HepG2 (cell line): Measurements from ENCODE around the gene AGBL3. TPM values are rescaled to one million over a fixed set of nuclear protein-coding genes. Genes with fewer than 3 reads are reported as not detected.

Source experiments
- ATAC-seq: fragments of 200-7000 bp; cut with Tn5 transposase; 3 replicates; pipeline ENCODE4 v1.9.1; 2020; ENCODE audit warnings: mild to moderate bottlenecking, moderate library complexity
- BruUV-seq: library from RNA; stranded (reverse); fragments of 400-500 nt; replicated peaks from 2 replicates; lab custom pipeline; 2021; lab: Mats Ljungman, UMichigan
- CTCF ChIA-PET: fragments of 300-600 bp; formaldehyde crosslinking; extraction: SDS; loops from one replicate; lab custom pipeline; 2021; ENCODE audit warnings: low total read pairs, inconsistent platforms, low intra/inter-chr PET ratio; lab: Yijun Ruan, JAX
- POLR2A ChIA-PET: fragments of 350-600 bp; sonication (Branson Sonifier 250); formaldehyde crosslinking; loops from one replicate; lab custom pipeline; 2020; ENCODE audit warnings: antibody characterized with exemption, inconsistent platforms; lab: Yijun Ruan, JAX
- DNase-seq: peaks from one replicate; pipeline ENCODE4 v3.0.0-alpha.2; 2015; ENCODE audit warnings: low spot score
- FAIRE-seq: peaks from 3 replicates; lab custom pipeline; 2011; peaks lifted over from hg19 to GRCh38; lab: Jason Lieb, UNC
- H2AFZ ChIP-seq: one replicate; pipeline ENCODE4 v1.6.1; 2011; ENCODE audit warnings: low read length, inconsistent platforms
- H3K27ac ChIP-seq: fragments of 300-600 bp; 3 replicates; pipeline ENCODE4 v1.8.0; 2011; ENCODE audit warnings: mixed run types, mild to moderate bottlenecking, mixed read lengths, low read length, inconsistent platforms; ENCODE audit not compliant: insufficient read depth; ENCODE audit errors: extremely low read length
- H3K27me3 ChIP-seq, 2 experiments: fragments of 200-600 bp in 1 of 2; 2 replicates in 1 of 2; 3 replicates in 1 of 2; pipeline versions ENCODE4 v1.6.0 to v1.8.0; 2011; ENCODE audit warnings: low read length in 2 of 2, mild to moderate bottlenecking in 2 of 2, moderate library complexity in 2 of 2, inconsistent platforms in 1 of 2; ENCODE audit not compliant: insufficient read depth in 2 of 2, control insufficient read depth in 1 of 2
- H3K36me3 ChIP-seq, 2 experiments: fragments of 200-600 bp in 1 of 2; replicated peaks in 1 of 2; 2 replicates in 1 of 2; 3 replicates in 1 of 2; pipeline versions ENCODE4 v1.5.1 to v1.8.0; 2011; ENCODE audit warnings: low read length in 2 of 2, inconsistent platforms in 1 of 2; ENCODE audit not compliant: insufficient read depth in 2 of 2, control insufficient read depth in 1 of 2
- H3K4me1 ChIP-seq: 2 replicates; pipeline ENCODE4 v1.5.1; 2012; ENCODE audit warnings: low read length, inconsistent platforms; ENCODE audit not compliant: insufficient read depth
- H3K4me2 ChIP-seq: 2 replicates; pipeline ENCODE4 v1.6.0; 2011; ENCODE audit warnings: low read depth, low read length, inconsistent platforms
- H3K4me3 ChIP-seq, 3 experiments: fragments of 200-600 bp in 1 of 3; sonication (generic), shearing (Covaris generic) in 1 of 3; replicated peaks in 1 of 3; 2 replicates each; pipeline ENCODE4 v1.5.1; 2011 to 2016; ENCODE audit warnings: low read length in 3 of 3, inconsistent platforms in 2 of 3, low read depth in 2 of 3, mild to moderate bottlenecking in 2 of 3, control low read depth in 1 of 3, mixed read lengths in 1 of 3; ENCODE audit not compliant: insufficient read depth in 1 of 3
- H3K79me2 ChIP-seq: one replicate; pipeline ENCODE4 v1.6.1; 2011; ENCODE audit warnings: low read length, inconsistent platforms; ENCODE audit not compliant: insufficient read depth
- H3K9ac ChIP-seq: 2 replicates; pipeline ENCODE4 v1.6.0; 2011; ENCODE audit warnings: mild to moderate bottlenecking, low read depth, low read length, inconsistent platforms; ENCODE audit not compliant: insufficient read depth
- H3K9me3 ChIP-seq: 2 replicates; pipeline ENCODE4 v1.5.1; 2012; ENCODE audit warnings: mild to moderate bottlenecking, low read length
- H4K20me1 ChIP-seq: 2 replicates; pipeline ENCODE4 v1.6.0; 2011; ENCODE audit warnings: inconsistent platforms, mild to moderate bottlenecking, low read length, moderate library complexity; ENCODE audit not compliant: insufficient read depth
- FOXA1 ChIP-seq, 2 experiments: fragments of 450-650 bp in 1 of 2; sonication (generic) in 1 of 2; formaldehyde crosslinking in 1 of 2; IDR thresholded peaks; 2 replicates each; pipeline versions ENCODE4 v1.4.0 to v1.6.1; 2016 to 2020; ENCODE audit warnings: missing genetic modification reagents in 1 of 2
- FOXO4 ChIP-seq: sonication (generic); formaldehyde crosslinking; conservative IDR thresholded peaks from 2 replicates; pipeline ENCODE4 v1.8.1; 2023; ENCODE audit warnings: missing genetic modification reagents
- HDAC2 ChIP-seq: sonication (generic); formaldehyde crosslinking; IDR thresholded peaks from 2 replicates; pipeline ENCODE4 v1.4.0; 2020; ENCODE audit warnings: missing genetic modification reagents
- KDM6A ChIP-seq: IDR thresholded peaks from 2 replicates; pipeline ENCODE4 v1.6.1; 2016; ENCODE audit warnings: low read depth
- MBD4 ChIP-seq: IDR thresholded peaks from 2 replicates; pipeline ENCODE4 v1.6.1; 2012; ENCODE audit warnings: low read length, inconsistent platforms, borderline replicate concordance
- MTF2 ChIP-seq: sonication (generic); formaldehyde crosslinking; IDR thresholded peaks from 2 replicates; pipeline ENCODE4 v1.5.0; 2020; ENCODE audit warnings: missing genetic modification reagents, borderline replicate concordance
- NFIC ChIP-seq: IDR thresholded peaks from 2 replicates; pipeline ENCODE4 v1.6.1; 2012; ENCODE audit warnings: mild to moderate bottlenecking, low read length, inconsistent platforms
- NPAS2 ChIP-seq: sonication (generic); formaldehyde crosslinking; IDR thresholded peaks from 2 replicates; pipeline ENCODE4 v1.8.0; 2022; ENCODE audit warnings: mild to moderate bottlenecking, missing genetic modification reagents, borderline replicate concordance
- NR1H2 ChIP-seq: sonication (generic); formaldehyde crosslinking; IDR thresholded peaks from 2 replicates; pipeline ENCODE4 v1.8.1; 2022; ENCODE audit warnings: low read depth, missing genetic modification reagents, borderline replicate concordance
- SIX1 ChIP-seq: sonication (generic); formaldehyde crosslinking; IDR thresholded peaks from 2 replicates; pipeline ENCODE4 v1.4.0; 2020; ENCODE audit warnings: missing genetic modification reagents, borderline replicate concordance
- SMARCE1 ChIP-seq: fragments of 450-650 bp; IDR thresholded peaks from 2 replicates; pipeline ENCODE4 v1.6.1; 2017; ENCODE audit warnings: borderline replicate concordance
- SNAPC2 ChIP-seq: sonication (generic); formaldehyde crosslinking; IDR thresholded peaks from 2 replicates; pipeline ENCODE4 v1.8.1; 2022; ENCODE audit warnings: mild to moderate bottlenecking, missing genetic modification reagents
- TEAD3 ChIP-seq: optimal IDR thresholded peaks from 2 replicates; pipeline ENCODE3; 2016; ENCODE audit warnings: borderline replicate concordance
- YEATS4 ChIP-seq: sonication (generic); formaldehyde crosslinking; IDR thresholded peaks from 2 replicates; pipeline ENCODE4 v1.4.0; 2020; ENCODE audit warnings: missing genetic modification reagents, borderline replicate concordance
- ZBTB37 ChIP-seq: sonication (generic); formaldehyde crosslinking; IDR thresholded peaks from 2 replicates; pipeline ENCODE4 v1.4.0; 2020; ENCODE audit warnings: mild to moderate bottlenecking, missing genetic modification reagents
- ZBTB39 ChIP-seq: sonication (generic); formaldehyde crosslinking; IDR thresholded peaks from 2 replicates; pipeline ENCODE4 v1.5.0; 2020; ENCODE audit warnings: missing genetic modification reagents
- ZKSCAN8 ChIP-seq: IDR thresholded peaks from 2 replicates; pipeline ENCODE4 v1.6.1; 2016; ENCODE audit warnings: borderline replicate concordance, missing genetic modification reagents, missing compliant biosample characterization
- ZNF670 ChIP-seq: sonication (generic); formaldehyde crosslinking; IDR thresholded peaks from 2 replicates; pipeline ENCODE4 v1.8.0; 2022; ENCODE audit warnings: mild to moderate bottlenecking, missing genetic modification reagents, borderline replicate concordance
- WGBS: methylation state at CpG from one replicate; pipeline ENCODE4 v1.1.6; 2017; ENCODE audit warnings: low lambda C conversion rate; 5-methylcytosine and 5-hydroxymethylcytosine counted together
- in situ Hi-C: cut with HindIII; loops from 2 replicates; pipeline ENCODE4 v1.10.0; 2017; ENCODE audit warnings: low pct_unique_long_range_greater_than_20kb; ENCODE audit not compliant: extremely low pct_ligation_motif_present
- intact Hi-C: fragments of 100-400 bp; cut with micrococcal nuclease; formaldehyde crosslinking; loops from one replicate; pipeline ENCODE4 v1.10.0; 2022; ENCODE audit not compliant: unreplicated experiment
- polyA plus RNA-seq, 8 experiments: library from polyadenylated mRNA; depleted of rRNA in 3 of 8; stranded (reverse) in 7 of 8; unstranded in 1 of 8; fragments of >200 nt; fragmentation: Illumina TruSeq in 4 of 8; extraction: Trizol in 4 of 8; gene quantifications; 2 replicates each; pipeline versions ENCODE4 v1.2.1 to v1.2.3, GENCODE V29; 2011 to 2016; ENCODE audit warnings: low read depth in 4 of 8, missing spikeins in 1 of 8, mixed read lengths in 1 of 8; ENCODE audit not compliant: insufficient read depth in 1 of 8
- total RNA-seq, 5 experiments: library from RNA; depleted of rRNA; stranded (reverse); fragments of >200 nt; fragmentation: Illumina TruSeq; extraction: Trizol; gene quantifications; 2 replicates each; pipeline ENCODE4 v1.2.3, GENCODE V29; 2016; ENCODE audit warnings: low read depth in 1 of 5

Gene AGBL3
- total and polyA plus RNA-seq, 2 of the 13 experiments (the other 11 are each of a cell fraction or from before 2014, with no cell fraction given), result 2.2 to 7.2 TPM

GRCh38 chr7:135094472-135095237 is 108.3 kb downstream of the AGBL3 start:
- H3K9ac ChIP-seq, result no peak overlapping the region
- H3K27ac ChIP-seq, result peak overlapping the region; percentile 45
- no peaks in the 10 kb centered on the region for H3K36me3 ChIP-seq
- no TSS peak for BruUV-seq
- no peaks in the 10 kb centered on the region for H3K79me2 ChIP-seq
- CTCF ChIA-PET, result no interaction called here
- FAIRE-seq (peak; percentile 53), DNase-seq (peak; percentile 51), ATAC-seq (peak; percentile 85)
- H3K4me1 ChIP-seq, result peaks cover 31% of the 10 kb centered on the region
- POLR2A ChIA-PET, result no interaction called here
- H3K9me3 ChIP-seq, result no peaks in the 10 kb centered on the region
- H3K4me3 ChIP-seq, result peak overlapping the region in 1 of 3 experiments; percentile 6; a peak in 2 of 6 replicates
- WGBS, result 29% methylated on average over 2 of the region's 2 CpGs
- peak overlapping the region; percentile 32 for H2AFZ ChIP-seq
- H4K20me1 ChIP-seq, result no peaks in the 10 kb centered on the region
- peak overlapping the region; percentile 49 for H3K4me2 ChIP-seq
- intact Hi-C loops (loop anchor here (2.0 to 5.0 kb wide), 2 partner anchors 53 to 98 kb away; partner anchors contain the start of gene TMEM140), in situ Hi-C loops (no loop called here)
- no peaks in the 10 kb centered on the region for H3K27me3 ChIP-seq
- TF ChIP-seq HDAC2 (0 out of 2 replicates have a peak, but pooled peaks have one; percentile 28), YEATS4 (CRISPR knock-in tag) (no peak), FOXO4 (CRISPR knock-in tag) (no peak), SNAPC2 (CRISPR knock-in tag) (no peak), NFIC (peak; percentile 34; the same call in 1 of the 2 replicates), TEAD3 (CRISPR knock-in tag) (peak; percentile 34), MBD4 (no peak), SIX1 (peak; percentile 47; the same call in 1 of the 2 replicates), NR1H2 (no peak), ZBTB39 (no peak), KDM6A (CRISPR knock-in tag) (no peak), SMARCE1 (no peak), NPAS2 (CRISPR knock-in tag) (no peak), MTF2 (no peak), ZBTB37 (CRISPR knock-in tag) (no peak), FOXA1 (IDR thresholded peaks at IDR 0.05) (no peak), FOXA1 (CRISPR knock-in tag; IDR thresholded peaks at IDR 0.05) (peak; percentile 62), ZKSCAN8 (no peak), ZNF670 (CRISPR knock-in tag) (no peak)
